Tibial artery (tissue), 4 donors: ENCODE measurements around the gene PAPOLA.

Experiments
- DNase-seq, 2 donors: peaks; one replicate each; pipeline ENCODE4 v3.0.0-alpha.2; 2019
- H3K27ac ChIP-seq, 2 donors: fragments of 200-600 bp; sonication (generic) in 1 of 2; 1 replicate in 1 of 2; 2 replicates in 1 of 2; pipeline ENCODE4 v1.5.1; 2018 to 2019; ENCODE audit warnings: mild to moderate bottlenecking in 1 of 2
- H3K27me3 ChIP-seq, 2 donors: fragments of 200-600 bp; sonication (generic) in 1 of 2; one replicate each; pipeline versions ENCODE4 v1.5.1 to v1.6.0; 2016 to 2019
- H3K36me3 ChIP-seq, 3 donors: fragments of 200-600 bp; sonication (generic) in 2 of 3; one replicate each; pipeline ENCODE4 v1.5.1; 2016 to 2019; ENCODE audit warnings: mild to moderate bottlenecking in 2 of 3
- H3K4me1 ChIP-seq, 4 donors: fragments of 200-600 bp; sonication (generic) in 2 of 4; 1 replicate in 3 of 4; 2 replicates in 1 of 4; pipeline ENCODE4 v1.5.1; 2016 to 2019
- H3K4me3 ChIP-seq, 2 donors: fragments of 200-600 bp; sonication (generic) in 1 of 2; 1 replicate in 1 of 2; 2 replicates in 1 of 2; pipeline ENCODE4 v1.5.1; 2018 to 2019; ENCODE audit warnings: mild to moderate bottlenecking in 2 of 2
- H3K9me3 ChIP-seq, 3 donors: fragments of 200-600 bp; sonication (generic) in 1 of 3; one replicate each; pipeline ENCODE4 v1.5.1; 2016 to 2019
- CTCF ChIP-seq, 2 experiments: fragments of 200-600 bp in 1 of 2; fragments of 450-650 bp in 1 of 2; IDR thresholded peaks; one replicate each; pipeline ENCODE4 v1.5.1; 2017 to 2019; ENCODE audit warnings: antibody characterized with exemption in 2 of 2, mild to moderate bottlenecking in 1 of 2, moderate library complexity in 1 of 2
- intact Hi-C: fragments of 100-400 bp; cut with DNase I; formaldehyde crosslinking; loops from one replicate; pipeline ENCODE4 v1.15.0; 2023; ENCODE audit warnings: low total_unique reads

PAPOLA gene

GRCh38 chr14:96501740-96502620 is at the start of gene PAPOLA:
Gene PAPOLA, plus strand, starts transcription at chr14:96502382. Its CDS starts 211 bp downstream, at chr14:96502593.
- no peaks in the 10 kb centered on the region for H3K9me3 ChIP-seq
- intact Hi-C loops: loop anchor here (2.0 to 5.0 kb wide), 2 partner anchors 139 to 460 kb away; partner anchors contain the start of genes ATG2B and GSKIP
- peak; percentile 94 to 96 for DNase-seq
- H3K27me3 ChIP-seq: no peaks in the 10 kb centered on the region
- H3K36me3 ChIP-seq: no peaks in the 10 kb centered on the region
- peaks cover 0 to 43% (median 19%) of the 10 kb centered on the region in 4 donors for H3K4me1 ChIP-seq
- H3K27ac ChIP-seq: peak within 1 kb of the TSS; percentile 94 to 100
- no peak for TF ChIP-seq CTCF (IDR thresholded peaks at IDR 0.05)
- peak within 1 kb of the TSS; percentile 80 to 100 for H3K4me3 ChIP-seq

- no peak for DNase-seq
- peaks cover 0 to 7% of the 10 kb centered on the region in 2 donors for H3K27me3 ChIP-seq
- no peak for TF ChIP-seq CTCF (IDR thresholded peaks at IDR 0.05)
- no peak overlapping the region for H3K4me3 ChIP-seq
- intact Hi-C loops: no loop called here
- no peak overlapping the region for H3K27ac ChIP-seq
- H3K9me3 ChIP-seq: no peaks in the 10 kb centered on the region
- no peaks in the 10 kb centered on the region for H3K36me3 ChIP-seq
- H3K4me1 ChIP-seq: no peaks in the 10 kb centered on the region
Measured at GRCh38 chr14:96452684-96453083, 49.5 kb upstream of the PAPOLA start.

GRCh38 chr14:96455588-96455987 is 46.6 kb upstream of the PAPOLA start:
- intact Hi-C loops: no loop called here
- Histone ChIP-seq H3K9me3 (no peaks in the 10 kb centered on the region), H3K27ac (no peak overlapping the region), H3K36me3 (no peaks in the 10 kb centered on the region), H3K27me3 (peaks cover 0 to 10% of the 10 kb centered on the region in 2 donors), H3K4me3 (no peak overlapping the region), H3K4me1 (no peaks in the 10 kb centered on the region)
- DNase-seq: no peak
- TF ChIP-seq CTCF (IDR thresholded peaks at IDR 0.05): no peak

- H3K36me3 ChIP-seq: no peaks in the 10 kb centered on the region
- intact Hi-C loops: no loop called here
- H3K27me3 ChIP-seq: peaks cover 0 to 11% of the 10 kb centered on the region in 2 donors
- no peak overlapping the region for H3K4me3 ChIP-seq
- no peaks in the 10 kb centered on the region for H3K4me1 ChIP-seq
- DNase-seq: no peak
- H3K27ac ChIP-seq: no peak overlapping the region
- H3K9me3 ChIP-seq: no peaks in the 10 kb centered on the region
- no peak for TF ChIP-seq CTCF (IDR thresholded peaks at IDR 0.05)
Measured at GRCh38 chr14:96459851-96460250, 42.3 kb upstream of the PAPOLA start.

GRCh38 chr14:96461950-96462798 is 40.0 kb upstream of the PAPOLA start:
- intact Hi-C loops: no loop called here
- Histone ChIP-seq H3K27ac (no peak overlapping the region), H3K4me3 (no peak overlapping the region), H3K9me3 (no peaks in the 10 kb centered on the region), H3K27me3 (peaks cover 0 to 11% of the 10 kb centered on the region in 2 donors), H3K4me1 (no peaks in the 10 kb centered on the region), H3K36me3 (no peaks in the 10 kb centered on the region)
- TF ChIP-seq CTCF (IDR thresholded peaks at IDR 0.05): no peak
- no peak for DNase-seq
